ENCODE data around the gene MKRN2OS.

MKRN2OS gene

GRCh38 chr3:12545473-12545791 lies at the start of gene MKRN2OS:
Gene MKRN2OS (minus strand): TSS chr3:12545499. CDS start chr3:12545464, 35 bp downstream.
- DNase-seq: peak; percentile 81

GRCh38 chr3:12593473-12593872 lies 48.2 kb upstream of the MKRN2OS start:
- DNase-seq: no peak

GRCh38 chr3:12591997-12592715 lies 46.9 kb upstream of the MKRN2OS start:
- DNase-seq: no peak

GRCh38 chr3:12591456-12591855 lies 46.2 kb upstream of the MKRN2OS start:
- no peak for DNase-seq

- DNase-seq: no peak
Measured at GRCh38 chr3:12590096-12590495, 44.8 kb upstream of the MKRN2OS start.

- DNase-seq: no peak
Measured at GRCh38 chr3:12588039-12589009, 43.0 kb upstream of the MKRN2OS start.

GRCh38 chr3:12586403-12586802 lies 41.1 kb upstream of the MKRN2OS start:
- no peak for DNase-seq

- no peak for DNase-seq
Measured at GRCh38 chr3:12585970-12586369, 40.7 kb upstream of the MKRN2OS start.

GRCh38 chr3:12585181-12585580 lies 39.9 kb upstream of the MKRN2OS start:
- no peak for DNase-seq

- no peak for DNase-seq
Measured at GRCh38 chr3:12584083-12584482, 38.8 kb upstream of the MKRN2OS start.

- no peak for DNase-seq
Measured at GRCh38 chr3:12583280-12583679, 38.0 kb upstream of the MKRN2OS start.

- DNase-seq: no peak
Measured at GRCh38 chr3:12582730-12583129, 37.4 kb upstream of the MKRN2OS start.

GRCh38 chr3:12579905-12580304 lies 34.6 kb upstream of the MKRN2OS start:
- no peak for DNase-seq

- DNase-seq: no peak
Measured at GRCh38 chr3:12579456-12579855, 34.2 kb upstream of the MKRN2OS start.

- DNase-seq: no peak
Measured at GRCh38 chr3:12578742-12579141, 33.4 kb upstream of the MKRN2OS start.

GRCh38 chr3:12577379-12577778 lies 32.1 kb upstream of the MKRN2OS start:
- DNase-seq: no peak

GRCh38 chr3:12574661-12575060 lies 29.4 kb upstream of the MKRN2OS start:
- DNase-seq: no peak

- DNase-seq: no peak
Measured at GRCh38 chr3:12574131-12574530, 28.8 kb upstream of the MKRN2OS start.

- peak; percentile 83 for DNase-seq
Measured at GRCh38 chr3:12571986-12572385, 26.7 kb upstream of the MKRN2OS start.

- no peak for DNase-seq
Measured at GRCh38 chr3:12569836-12570235, 24.5 kb upstream of the MKRN2OS start.

- no peak for DNase-seq
Measured at GRCh38 chr3:12568747-12569146, 23.4 kb upstream of the MKRN2OS start.

- DNase-seq: no peak
Measured at GRCh38 chr3:12566976-12567375, 21.7 kb upstream of the MKRN2OS start.

- no peak for DNase-seq
Measured at GRCh38 chr3:12562451-12562850, 17.2 kb upstream of the MKRN2OS start.

- no peak for DNase-seq
Measured at GRCh38 chr3:12561397-12561796, 16.1 kb upstream of the MKRN2OS start.
